Measurements from ENCODE around the gene FBXW4. TPM values are rescaled to one million over a fixed set of nuclear protein-coding genes. Genes with fewer than 3 reads are reported as not detected.

FBXW4 gene, protein sequence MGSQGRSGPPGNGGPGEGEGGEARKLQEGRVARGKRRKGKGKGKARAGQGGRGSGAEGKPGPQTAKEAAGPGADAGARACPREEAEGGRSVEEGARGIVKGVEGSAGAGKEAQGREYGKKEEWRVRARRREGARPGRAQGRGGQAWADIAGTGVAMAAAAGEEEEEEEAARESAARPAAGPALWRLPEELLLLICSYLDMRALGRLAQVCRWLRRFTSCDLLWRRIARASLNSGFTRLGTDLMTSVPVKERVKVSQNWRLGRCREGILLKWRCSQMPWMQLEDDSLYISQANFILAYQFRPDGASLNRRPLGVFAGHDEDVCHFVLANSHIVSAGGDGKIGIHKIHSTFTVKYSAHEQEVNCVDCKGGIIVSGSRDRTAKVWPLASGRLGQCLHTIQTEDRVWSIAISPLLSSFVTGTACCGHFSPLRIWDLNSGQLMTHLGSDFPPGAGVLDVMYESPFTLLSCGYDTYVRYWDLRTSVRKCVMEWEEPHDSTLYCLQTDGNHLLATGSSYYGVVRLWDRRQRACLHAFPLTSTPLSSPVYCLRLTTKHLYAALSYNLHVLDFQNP
- polyA plus RNA-seq (ENCODE audit: insufficient read length in 3 of 3), result 10 to 100 TPM; 53.9 to 62.9 (median 56.9) TPM
- long read RNA-seq, donor 1, partial matches to known transcripts, result 0 of 3 reads
- long read RNA-seq, donor 1, other reads (novel, unspliced or antisense), result 0 of 3 reads
- long read RNA-seq, donor 2, transcript FBXW4-201 (9 exons, 2,483 nt), result major isoform, 13 of 24 reads
- long read RNA-seq, donor 2, partial matches to known transcripts, result 10 of 24 reads
- long read RNA-seq, donor 2, other reads (novel, unspliced or antisense), result 0 of 24 reads
- long read RNA-seq, donor 3, partial matches to known transcripts, result 6 of 10 reads
- long read RNA-seq, donor 3, other reads (novel, unspliced or antisense), result 0 of 10 reads
- long read RNA-seq, donor 4, transcript FBXW4-201 (9 exons, 2,483 nt), result major isoform, 9 of 10 reads
- long read RNA-seq, donor 4, partial matches to known transcripts, result 0 of 10 reads
- long read RNA-seq, donor 4, other reads (novel, unspliced or antisense), result 0 of 10 reads
- long read RNA-seq, donor 5, partial matches to known transcripts, result 0 of 2 reads
- long read RNA-seq, donor 5, other reads (novel, unspliced or antisense), result 0 of 2 reads
- long read RNA-seq, donor 6, partial matches to known transcripts, result 5 of 10 reads
- long read RNA-seq, donor 6, other reads (novel, unspliced or antisense), result 0 of 10 reads
- long read RNA-seq, donor 7, partial matches to known transcripts, result 0 of 3 reads
- long read RNA-seq, donor 7, other reads (novel, unspliced or antisense), result 0 of 3 reads
- long read RNA-seq, donor 8, partial matches to known transcripts, result 0 of 3 reads
- long read RNA-seq, donor 8, other reads (novel, unspliced or antisense), result 0 of 3 reads
- long read RNA-seq, donor 9, transcript FBXW4-201 (9 exons, 2,483 nt), result major isoform, 6 of 14 reads
- long read RNA-seq, donor 9, partial matches to known transcripts, result 7 of 14 reads
- long read RNA-seq, donor 9, other reads (novel, unspliced or antisense), result 0 of 14 reads
- long read RNA-seq, donor 10, partial matches to known transcripts, result 0 of 4 reads
- long read RNA-seq, donor 10, other reads (novel, unspliced or antisense), result 0 of 4 reads
- long read RNA-seq, donor 11, partial matches to known transcripts, result 5 of 9 reads
- long read RNA-seq, donor 11, other reads (novel, unspliced or antisense), result 0 of 9 reads
- long read RNA-seq, donor 12, transcript FBXW4-201 (9 exons, 2,483 nt), result major isoform, 10 of 23 reads
- long read RNA-seq, donor 12, partial matches to known transcripts, result 12 of 23 reads
- long read RNA-seq, donor 12, other reads (novel, unspliced or antisense), result 0 of 23 reads
- long read RNA-seq, donor 13, result 0 reads
- long read RNA-seq, donor 14, result 0 reads
- long read RNA-seq, donor 15, transcript FBXW4-201 (9 exons, 2,483 nt), result major isoform, 10 of 16 reads
- long read RNA-seq, donor 15, partial matches to known transcripts, result 6 of 16 reads
- long read RNA-seq, donor 15, other reads (novel, unspliced or antisense), result 0 of 16 reads
- long read RNA-seq, donor 16, transcript FBXW4-201 (9 exons, 2,483 nt), result major isoform, 5 of 7 reads
- long read RNA-seq, donor 16, partial matches to known transcripts, result 0 of 7 reads
- long read RNA-seq, donor 16, other reads (novel, unspliced or antisense), result 0 of 7 reads

DNA sequence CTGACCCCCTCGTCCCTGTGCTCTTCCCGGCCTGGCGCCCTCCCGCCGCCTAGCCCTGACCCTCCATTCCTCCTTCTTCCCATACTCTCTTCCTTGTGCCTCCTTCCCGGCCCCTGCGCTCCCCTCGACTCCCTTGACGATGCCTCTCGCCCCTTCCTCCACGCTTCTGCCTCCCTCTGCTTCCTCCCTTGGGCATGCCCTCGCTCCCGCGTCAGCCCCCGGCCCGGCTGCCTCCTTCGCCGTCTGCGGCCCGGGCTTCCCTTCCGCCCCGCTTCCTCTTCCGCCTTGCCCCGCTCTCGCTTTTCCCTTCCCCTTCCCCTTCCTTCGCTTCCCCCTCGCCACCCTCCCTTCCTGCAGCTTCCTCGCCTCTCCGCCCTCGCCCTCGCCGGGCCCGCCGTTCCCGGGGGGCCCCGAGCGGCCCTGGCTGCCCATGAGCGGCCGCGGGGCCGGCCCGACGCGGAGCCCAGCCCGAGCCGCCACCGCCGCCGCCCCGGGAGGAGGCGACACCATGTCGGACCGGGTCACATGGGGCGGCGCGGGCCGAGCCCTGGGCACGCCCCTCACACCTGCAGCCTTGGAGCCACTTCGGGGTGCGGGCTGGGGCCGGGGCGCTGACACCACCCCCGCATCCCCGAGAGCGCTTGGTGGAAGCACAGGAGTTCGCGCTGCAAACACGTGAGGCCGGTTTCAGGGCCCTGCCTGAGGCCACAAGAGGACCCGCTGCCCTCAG lies at the start of gene FBXW4:
Gene FBXW4 (minus strand): TSS at position 497 of the 730 bp plus-strand sequence. CDS start 65 bp downstream, at position 432.
- peak; percentile 29 for DNase-seq

DNA sequence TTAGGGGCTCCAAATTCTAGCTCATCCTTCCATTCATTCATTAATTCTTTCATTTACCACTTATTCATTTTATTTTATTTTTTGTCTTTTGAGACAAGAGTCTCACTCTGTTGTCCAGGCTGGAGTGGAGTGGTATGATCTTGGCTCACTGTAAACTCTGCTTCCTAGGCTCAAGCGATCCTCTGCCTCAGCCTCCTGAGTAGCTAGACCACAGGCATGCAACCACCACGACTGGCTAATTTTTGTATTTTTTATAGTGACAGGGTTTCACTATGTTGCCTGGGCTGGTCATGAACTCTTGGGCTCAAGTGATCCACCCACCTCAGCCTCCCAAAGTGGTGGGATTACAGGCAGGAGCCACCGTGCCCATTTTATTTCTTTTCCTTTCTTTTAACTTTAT lies 49.3 kb upstream of the FBXW4 start:
- DNase-seq, result no peak

- DNase-seq, result no peak
Measured at GRCh38 chr10:101741938-101742337, 47.0 kb upstream of the FBXW4 start.

DNA sequence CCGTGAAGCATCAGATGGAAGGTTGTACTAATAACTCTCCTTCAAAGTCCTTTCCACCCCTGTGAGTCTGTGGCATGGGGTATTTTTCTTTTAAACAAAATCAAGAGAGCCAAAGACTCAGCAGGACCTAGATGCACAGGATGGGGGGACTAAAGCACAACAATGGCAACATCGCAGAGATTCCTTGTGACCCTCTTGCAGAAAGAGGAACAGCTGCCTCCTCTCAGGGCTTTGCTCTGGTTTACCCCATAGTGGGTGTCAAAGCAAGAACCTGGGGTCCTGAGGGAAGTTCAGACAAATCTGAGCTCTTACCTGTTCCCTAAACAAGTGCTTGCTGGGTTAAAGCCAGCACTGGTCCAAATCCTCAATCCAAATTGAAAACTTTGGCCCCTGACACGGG lies 41.7 kb upstream of the FBXW4 start:
- DNase-seq, result no peak

GRCh38 chr10:101732096-101732495 lies 37.1 kb upstream of the FBXW4 start:
- DNase-seq, result no peak

GRCh38 chr10:101726115-101726387 lies 31.1 kb upstream of the FBXW4 start:
- no peak for DNase-seq

- no peak for DNase-seq
Measured at GRCh38 chr10:101725296-101726114, 30.5 kb upstream of the FBXW4 start.

GRCh38 chr10:101724446-101724845 lies 29.5 kb upstream of the FBXW4 start:
- no peak for DNase-seq

DNA sequence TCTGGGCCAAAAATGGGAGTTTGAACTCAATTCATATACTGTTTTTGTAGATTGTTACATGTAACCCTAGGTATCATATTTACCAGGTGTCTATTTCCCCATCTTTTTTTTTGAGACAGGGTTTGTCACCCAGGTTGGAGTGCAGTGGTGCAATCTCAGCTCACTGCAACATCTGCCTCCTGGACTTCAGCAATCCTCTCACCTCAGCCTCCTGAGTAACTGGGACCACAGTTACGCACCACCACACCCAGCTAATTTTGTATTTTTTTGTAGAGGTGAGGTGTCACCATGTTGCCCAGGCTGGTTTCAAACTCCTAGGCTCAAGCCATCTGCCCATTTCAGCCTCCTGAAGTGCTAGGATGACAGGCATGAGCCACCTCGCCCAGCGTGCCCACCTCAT lies 28.2 kb upstream of the FBXW4 start:
- DNase-seq, result no peak

- DNase-seq, result no peak
Measured at GRCh38 chr10:101721806-101722205, 26.8 kb upstream of the FBXW4 start.

GRCh38 chr10:101720606-101721230 lies 25.7 kb upstream of the FBXW4 start:
- DNase-seq, result no peak

DNA sequence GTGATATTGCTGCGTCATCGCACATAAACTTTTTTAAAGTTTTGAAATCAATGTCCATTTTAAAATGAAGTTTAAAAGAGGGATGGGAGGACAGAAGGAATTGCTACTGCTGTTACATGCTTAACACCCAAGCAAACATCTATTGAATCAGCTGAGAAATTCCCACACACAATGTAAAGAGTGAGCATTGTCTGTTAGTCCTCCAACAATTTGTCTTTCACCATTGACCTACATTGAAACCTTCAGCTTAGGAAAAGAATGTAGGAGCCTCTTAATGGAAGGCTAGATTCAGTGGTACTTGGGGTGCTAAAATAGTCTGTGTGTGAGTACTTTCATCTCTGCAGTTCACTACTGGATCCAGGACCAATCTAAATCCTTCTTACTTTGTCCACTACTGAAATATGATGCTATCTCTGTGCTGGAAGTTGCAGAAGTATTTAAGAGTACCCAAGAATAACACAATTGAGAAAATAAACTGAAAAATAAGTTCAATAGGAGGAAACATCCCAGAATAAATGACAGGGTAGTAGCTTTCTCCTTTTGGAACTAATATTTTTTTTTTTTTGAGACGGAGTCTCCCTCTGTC lies 23.8 kb upstream of the FBXW4 start:
- DNase-seq, result no peak

- no peak for DNase-seq
Measured at GRCh38 chr10:101716891-101717659, 22.1 kb upstream of the FBXW4 start.

GRCh38 chr10:101712997-101713396 lies 18.0 kb upstream of the FBXW4 start:
- no peak for DNase-seq

DNA sequence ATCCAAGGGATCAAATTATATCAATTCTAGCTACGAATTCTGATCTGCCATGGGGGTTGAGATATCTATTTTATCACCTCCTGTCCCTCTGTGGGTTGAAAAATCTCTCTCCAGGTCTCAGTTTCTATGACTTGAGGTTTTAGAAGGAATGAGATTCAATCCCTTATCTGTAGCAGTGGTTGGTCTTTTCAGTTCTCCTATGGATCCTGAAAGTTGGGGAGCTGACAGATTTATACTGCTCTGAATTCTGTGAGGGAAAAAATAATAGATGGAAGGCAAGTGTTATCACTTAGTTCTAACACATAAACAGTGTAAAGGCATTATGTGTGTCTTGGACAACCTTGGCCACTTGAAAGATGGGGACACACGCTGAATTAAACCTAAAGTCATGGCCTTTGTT lies 15.8 kb upstream of the FBXW4 start:
- no peak for DNase-seq

DNA sequence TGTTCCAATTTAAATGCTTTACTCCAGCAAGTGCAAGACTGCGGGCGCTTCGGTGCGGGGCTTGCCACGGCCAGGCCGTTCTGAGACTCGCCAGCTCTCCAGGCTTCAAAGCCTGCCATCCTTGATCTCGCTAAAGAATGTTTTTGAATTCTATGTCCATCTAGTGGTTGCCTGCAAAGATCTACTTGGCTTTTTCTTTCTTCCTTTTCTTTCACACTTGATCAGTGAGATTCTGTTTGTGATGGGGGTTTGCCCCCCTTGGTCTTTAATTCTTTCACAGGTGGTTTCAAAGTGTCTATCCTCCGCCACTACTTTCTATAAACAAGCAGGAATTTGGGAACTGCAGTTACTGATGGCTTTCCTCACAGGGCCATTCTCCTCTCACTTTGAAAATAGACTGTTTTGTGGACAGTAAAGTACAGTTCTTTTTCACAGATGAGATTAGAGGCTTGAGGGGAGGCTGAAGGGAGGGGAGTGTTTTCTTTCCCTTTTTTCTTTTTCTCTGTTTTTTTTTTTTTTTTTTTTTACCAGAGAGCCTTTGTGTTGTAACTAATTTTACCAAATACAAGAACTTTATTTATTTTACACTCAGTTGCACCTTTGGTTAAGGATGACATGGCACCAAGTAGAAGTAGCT lies 15.2 kb upstream of the FBXW4 start:
- DNase-seq, result no peak
